Smooth muscle cell (in vitro differentiated cells): ENCODE data around the gene AP4S1. TPM values are rescaled to one million over a fixed set of nuclear protein-coding genes. Genes with fewer than 3 reads are reported as not detected.

Source experiments
- DNase-seq: peaks from one replicate; lab custom pipeline; 2025; ENCODE audit not compliant: unreplicated experiment; lab: John Stamatoyannopoulos, UW
- H2AFZ ChIP-seq: fragments of 200-600 bp; sonication (generic); 2 replicates; pipeline ENCODE4 v1.6.0; 2016; ENCODE audit warnings: antibody characterized with exemption, low read depth, mild to moderate bottlenecking
- H3F3A ChIP-seq: fragments of 200-600 bp; sonication (generic); 2 replicates; pipeline ENCODE4 v1.6.0; 2017; ENCODE audit warnings: antibody characterized with exemption, low read depth
- H3K27ac ChIP-seq: fragments of 200-600 bp; sonication (generic); 2 replicates; pipeline ENCODE4 v1.5.1; 2016; ENCODE audit warnings: low read depth, mild to moderate bottlenecking
- H3K27me3 ChIP-seq: fragments of 200-600 bp; sonication (generic); 2 replicates; pipeline ENCODE4 v1.6.1; 2016; ENCODE audit warnings: low read depth, mild to moderate bottlenecking
- H3K36me3 ChIP-seq: fragments of 200-600 bp; sonication (generic); 2 replicates; pipeline ENCODE4 v1.5.1; 2016; ENCODE audit warnings: low read depth
- H3K4me1 ChIP-seq: fragments of 200-600 bp; sonication (generic); 2 replicates; pipeline ENCODE4 v1.5.1; 2016; ENCODE audit warnings: low read depth
- H3K4me2 ChIP-seq: fragments of 200-600 bp; sonication (generic); 2 replicates; pipeline ENCODE4 v1.6.0; 2016; ENCODE audit warnings: mild to moderate bottlenecking
- H3K4me3 ChIP-seq: fragments of 200-600 bp; sonication (generic); 2 replicates; pipeline ENCODE4 v1.5.1; 2016; ENCODE audit warnings: mild to moderate bottlenecking
- H3K79me2 ChIP-seq: fragments of 200-600 bp; sonication (generic); 2 replicates; pipeline ENCODE4 v1.6.0; 2016; ENCODE audit warnings: low read depth, mild to moderate bottlenecking
- H3K9ac ChIP-seq: fragments of 200-600 bp; sonication (generic); 2 replicates; pipeline ENCODE4 v1.6.0; 2016; ENCODE audit warnings: low read depth
- H3K9me3 ChIP-seq: fragments of 200-600 bp; sonication (generic); replicated peaks from 2 replicates; pipeline ENCODE4 v1.5.1; 2016; ENCODE audit warnings: low read depth
- H4K20me1 ChIP-seq: fragments of 200-600 bp; sonication (generic); 2 replicates; pipeline ENCODE4 v1.6.0; 2016; ENCODE audit warnings: low read depth
- WGBS: methylation state at CpG from one replicate; pipeline ENCODE4 v1.1.7; 2016; ENCODE audit warnings: low lambda C conversion rate; 5-methylcytosine and 5-hydroxymethylcytosine counted together
- polyA plus RNA-seq: library from polyadenylated mRNA; unstranded; fragments of >200 nt; fragmentation: Nextera tagmentation; extraction: Ambion mirVana; gene quantifications from 2 replicates; pipeline ENCODE4 v1.2.1, GENCODE V29; 2016
- total RNA-seq: library from RNA; depleted of rRNA; stranded (reverse); fragments of >200 nt; gene quantifications from 2 replicates; pipeline ENCODE4 v1.2.3, GENCODE V29; 2014
- TF ChIP-seq, protein P1 (sequence below): fragments of 200-600 bp; sonication (generic); IDR thresholded peaks from 2 replicates; pipeline ENCODE4 v1.5.1; 2017; ENCODE audit warnings: borderline replicate concordance, mild to moderate bottlenecking, antibody characterized with exemption; ENCODE audit not compliant: insufficient read depth, poor library complexity, severe bottlenecking

The AP4S1 gene
- total and polyA plus RNA-seq, 2 experiments from 2014 or later: 4.1 to 7.6 TPM

DNA sequence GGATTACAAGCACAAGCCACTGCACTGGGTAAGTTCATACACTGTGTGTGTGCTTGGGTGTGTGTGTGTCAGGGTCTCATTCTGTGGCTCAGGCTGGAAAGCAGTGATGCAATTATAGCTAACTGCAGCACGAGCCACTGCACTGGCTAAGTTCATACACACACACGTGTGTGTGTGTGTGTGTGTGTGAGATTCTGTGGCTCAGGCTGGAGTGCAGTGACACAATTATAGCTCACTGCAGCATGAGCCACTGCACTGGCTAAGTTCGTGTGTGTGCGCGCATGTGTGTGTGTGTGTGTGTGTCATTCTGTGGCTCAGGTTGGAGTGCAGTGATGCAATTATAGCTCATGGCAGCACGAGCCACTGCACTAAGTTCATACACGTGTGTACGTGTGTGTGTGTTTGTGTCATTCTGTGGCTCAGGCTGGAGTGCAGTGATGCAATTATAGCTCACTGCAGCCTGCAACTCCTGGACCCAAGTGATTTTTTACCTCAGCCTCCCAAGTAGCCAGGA, 96.7 kb downstream of the AP4S1 start:
- Histone ChIP-seq H3K27me3 (no peaks in the 10 kb centered on the region), H3K4me3 (no peak overlapping the region), H3K9ac (no peak overlapping the region), H3K4me2 (no peak overlapping the region), H4K20me1 (peaks cover 21% of the 10 kb centered on the region), H3K27ac (no peak overlapping the region), H3F3A (no peaks in the 10 kb centered on the region), H2AFZ (no peak overlapping the region), H3K9me3 (no peaks in the 10 kb centered on the region), H3K36me3 (peaks cover 56% of the 10 kb centered on the region), H3K79me2 (peaks cover 4% of the 10 kb centered on the region), H3K4me1 (no peaks in the 10 kb centered on the region)
- DNase-seq: no peak
- 93% methylated on average over 8 of the region's 8 CpGs for WGBS
- TF ChIP-seq, protein P1, sequence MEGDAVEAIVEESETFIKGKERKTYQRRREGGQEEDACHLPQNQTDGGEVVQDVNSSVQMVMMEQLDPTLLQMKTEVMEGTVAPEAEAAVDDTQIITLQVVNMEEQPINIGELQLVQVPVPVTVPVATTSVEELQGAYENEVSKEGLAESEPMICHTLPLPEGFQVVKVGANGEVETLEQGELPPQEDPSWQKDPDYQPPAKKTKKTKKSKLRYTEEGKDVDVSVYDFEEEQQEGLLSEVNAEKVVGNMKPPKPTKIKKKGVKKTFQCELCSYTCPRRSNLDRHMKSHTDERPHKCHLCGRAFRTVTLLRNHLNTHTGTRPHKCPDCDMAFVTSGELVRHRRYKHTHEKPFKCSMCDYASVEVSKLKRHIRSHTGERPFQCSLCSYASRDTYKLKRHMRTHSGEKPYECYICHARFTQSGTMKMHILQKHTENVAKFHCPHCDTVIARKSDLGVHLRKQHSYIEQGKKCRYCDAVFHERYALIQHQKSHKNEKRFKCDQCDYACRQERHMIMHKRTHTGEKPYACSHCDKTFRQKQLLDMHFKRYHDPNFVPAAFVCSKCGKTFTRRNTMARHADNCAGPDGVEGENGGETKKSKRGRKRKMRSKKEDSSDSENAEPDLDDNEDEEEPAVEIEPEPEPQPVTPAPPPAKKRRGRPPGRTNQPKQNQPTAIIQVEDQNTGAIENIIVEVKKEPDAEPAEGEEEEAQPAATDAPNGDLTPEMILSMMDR: no peak

DNA sequence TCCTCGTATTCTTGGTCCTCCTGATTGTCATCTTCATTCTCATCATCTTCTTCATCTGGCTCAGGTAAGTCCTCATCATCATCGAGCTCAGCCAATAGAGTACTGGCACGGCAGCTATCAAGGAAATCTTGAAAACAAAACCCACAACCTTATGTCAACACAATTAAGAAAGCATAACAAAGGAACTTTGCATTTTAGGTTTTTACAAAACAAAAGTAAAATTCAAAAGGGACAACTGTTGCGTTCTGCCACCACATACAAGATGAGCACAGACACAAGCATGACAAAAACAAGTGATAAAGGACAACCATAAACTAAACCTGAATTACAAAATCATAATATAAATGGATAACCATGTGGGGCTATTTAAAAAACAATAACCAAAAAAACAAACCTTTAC, 97.5 kb downstream of the AP4S1 start:
- Histone ChIP-seq H2AFZ (no peak overlapping the region), H3K4me3 (no peak overlapping the region), H3K9ac (no peak overlapping the region), H3K27ac (no peak overlapping the region), H3K4me1 (no peaks in the 10 kb centered on the region), H3F3A (no peaks in the 10 kb centered on the region), H3K9me3 (no peaks in the 10 kb centered on the region), H4K20me1 (peaks cover 21% of the 10 kb centered on the region), H3K36me3 (peaks cover 49% of the 10 kb centered on the region), H3K27me3 (no peaks in the 10 kb centered on the region), H3K79me2 (peaks cover 4% of the 10 kb centered on the region), H3K4me2 (no peak overlapping the region)
- 89% methylated on average over 4 of the region's 4 CpGs for WGBS
- DNase-seq: no peak
- TF ChIP-seq, protein P1: no peak

DNA sequence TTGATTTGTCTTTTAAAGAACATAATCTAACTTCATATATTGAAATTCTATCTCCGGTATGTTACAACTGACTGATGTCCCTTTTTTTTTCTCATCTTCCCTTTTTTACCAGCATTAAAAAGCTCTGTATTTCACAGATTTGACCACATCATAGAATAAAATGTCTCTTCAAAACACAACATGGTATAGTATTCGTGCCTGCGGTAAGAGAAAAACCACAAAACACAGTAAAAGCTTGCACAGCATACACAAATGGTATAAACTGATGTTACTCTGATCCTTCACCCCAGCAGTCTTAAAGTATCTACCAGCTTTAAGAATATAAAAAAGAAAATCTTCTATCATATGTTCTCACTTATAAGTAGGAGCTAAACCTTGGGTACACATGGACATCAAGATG, 98.7 kb downstream of the AP4S1 start:
- no peak for DNase-seq
- Histone ChIP-seq H3F3A (no peaks in the 10 kb centered on the region), H3K9ac (no peak overlapping the region), H4K20me1 (peaks cover 21% of the 10 kb centered on the region), H3K36me3 (peaks cover 45% of the 10 kb centered on the region), H3K9me3 (no peaks in the 10 kb centered on the region), H3K4me1 (no peaks in the 10 kb centered on the region), H3K27ac (no peak overlapping the region), H3K4me2 (no peak overlapping the region), H3K27me3 (no peaks in the 10 kb centered on the region), H3K4me3 (no peak overlapping the region), H3K79me2 (peaks cover 4% of the 10 kb centered on the region), H2AFZ (no peak overlapping the region)
- 86% methylated on average over 3 of the region's 3 CpGs for WGBS
- TF ChIP-seq, protein P1: no peak

DNA sequence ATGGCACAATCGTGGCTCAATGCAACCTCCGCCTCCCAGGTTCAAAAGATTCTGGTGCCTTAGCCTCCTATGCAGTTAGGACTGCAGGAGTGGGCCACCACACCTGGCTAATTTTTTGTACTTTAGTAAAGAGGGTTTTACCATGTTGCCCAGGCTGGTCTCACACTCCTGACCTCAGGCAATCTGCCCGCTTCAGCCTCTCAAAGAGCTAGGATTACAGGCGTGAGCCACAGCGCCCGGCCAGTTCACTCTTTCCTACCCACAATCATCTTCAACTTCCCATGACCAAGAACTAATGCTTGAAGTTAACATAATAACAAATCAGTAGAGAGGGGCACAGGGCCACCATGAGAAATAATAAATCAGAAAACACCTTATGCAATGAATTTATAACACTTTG, 99.8 kb downstream of the AP4S1 start:
- no peak for DNase-seq
- peaks cover 4% of the 10 kb centered on the region for H3K79me2 ChIP-seq
- no peaks in the 10 kb centered on the region for H3K4me1 ChIP-seq
- no peak overlapping the region for H3K9ac ChIP-seq
- H4K20me1 ChIP-seq: peaks cover 21% of the 10 kb centered on the region
- no peak overlapping the region for H2AFZ ChIP-seq
- peaks cover 36% of the 10 kb centered on the region for H3K36me3 ChIP-seq
- H3K9me3 ChIP-seq: no peaks in the 10 kb centered on the region
- no peak overlapping the region for H3K4me2 ChIP-seq
- TF ChIP-seq, protein P1: no peak
- no peaks in the 10 kb centered on the region for H3K27me3 ChIP-seq
- H3K4me3 ChIP-seq: no peak overlapping the region
- H3K27ac ChIP-seq: no peak overlapping the region
- 92% methylated on average over 6 of the region's 6 CpGs for WGBS
- H3F3A ChIP-seq: no peaks in the 10 kb centered on the region
